Non-pigmented ciliary epithelial cell (primary cell): ENCODE results near the gene CGB2.
"Not testable (repeated sequence)": the region's sequence is repeated elsewhere in the genome, so short reads cannot be mapped to it uniquely, and the experiment has no call there.

Experiments used
- DNase-seq: peaks from one replicate; pipeline ENCODE4 v3.0.0-alpha.2; 2010; ENCODE audit warnings: low read depth

Gene CGB2

DNA sequence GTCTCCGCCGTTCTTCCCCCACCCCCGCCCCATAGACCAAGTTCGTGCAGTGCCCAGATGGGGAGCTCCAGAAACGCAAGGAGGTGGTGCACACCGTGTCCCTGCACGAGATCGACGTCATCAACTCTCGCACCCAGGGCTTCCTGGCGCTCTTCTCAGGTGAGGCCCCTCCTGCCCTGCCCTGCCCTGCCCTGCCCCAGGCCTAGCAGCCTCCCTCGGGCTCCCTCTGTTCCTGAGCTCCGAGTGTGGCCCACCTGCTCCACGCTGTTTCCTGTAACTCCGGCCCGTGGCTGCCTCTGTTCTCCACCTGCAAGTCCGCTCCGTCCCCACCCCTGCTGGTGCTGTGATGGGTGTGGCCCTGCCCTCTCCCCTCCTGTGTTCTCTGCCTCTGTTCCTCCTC, 21.2 kb upstream of the CGB2 start:
- DNase-seq: no peak

DNA sequence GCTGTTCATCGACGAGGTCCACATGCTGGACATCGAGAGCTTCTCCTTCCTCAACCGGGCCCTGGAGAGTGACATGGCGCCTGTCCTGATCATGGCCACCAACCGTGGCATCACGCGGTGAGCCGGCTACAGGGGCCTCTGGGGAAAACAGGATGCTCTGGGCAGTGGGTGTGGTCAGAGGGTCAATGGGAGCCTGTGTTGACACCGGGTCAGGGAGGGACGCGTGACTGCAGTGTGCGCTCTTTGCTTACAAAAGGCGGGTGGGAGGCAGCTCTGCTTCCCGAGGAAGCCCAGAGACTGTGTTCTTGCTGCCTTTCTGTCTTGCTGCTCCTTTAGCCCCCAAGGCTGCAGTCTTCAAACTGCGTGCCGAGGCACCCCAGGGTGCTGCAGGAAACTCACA, 20.5 kb upstream of the CGB2 start:
- DNase-seq: no peak

DNA sequence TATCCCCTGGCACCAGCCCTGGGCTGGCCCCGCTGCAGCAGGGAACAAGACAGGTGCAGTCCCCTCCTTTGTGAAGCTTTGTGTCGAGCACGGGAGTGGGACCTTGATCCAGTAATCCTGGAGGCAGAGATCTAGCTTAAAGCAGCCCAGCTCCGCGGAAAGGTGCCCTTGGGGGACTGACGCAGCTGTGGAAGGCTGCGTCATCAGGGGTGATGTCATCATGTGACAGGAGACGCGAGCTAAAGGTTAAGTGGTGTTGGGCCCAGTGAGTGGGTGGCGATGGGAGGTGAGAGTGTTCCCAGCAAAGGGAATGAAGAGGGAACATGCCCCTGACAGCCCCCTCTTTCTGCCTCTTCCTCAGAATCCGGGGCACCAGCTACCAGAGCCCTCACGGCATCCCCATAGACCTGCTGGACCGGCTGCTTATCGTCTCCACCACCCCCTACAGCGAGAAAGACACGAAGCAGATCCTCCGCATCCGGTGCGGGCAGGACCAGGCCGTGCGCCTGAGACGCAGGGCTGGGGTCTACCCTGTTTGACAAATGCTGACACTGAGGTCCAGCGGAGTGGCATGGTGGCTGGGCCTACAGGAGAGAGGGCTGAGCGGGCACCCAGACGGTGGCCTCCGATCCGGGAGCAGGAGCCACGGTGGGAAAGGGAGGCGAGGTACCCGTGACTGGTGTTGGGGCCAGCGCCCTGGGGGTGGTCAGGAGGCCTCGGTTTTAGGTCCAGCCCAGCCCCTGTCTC, 17.4 kb upstream of the CGB2 start:
- DNase-seq: no peak

DNA sequence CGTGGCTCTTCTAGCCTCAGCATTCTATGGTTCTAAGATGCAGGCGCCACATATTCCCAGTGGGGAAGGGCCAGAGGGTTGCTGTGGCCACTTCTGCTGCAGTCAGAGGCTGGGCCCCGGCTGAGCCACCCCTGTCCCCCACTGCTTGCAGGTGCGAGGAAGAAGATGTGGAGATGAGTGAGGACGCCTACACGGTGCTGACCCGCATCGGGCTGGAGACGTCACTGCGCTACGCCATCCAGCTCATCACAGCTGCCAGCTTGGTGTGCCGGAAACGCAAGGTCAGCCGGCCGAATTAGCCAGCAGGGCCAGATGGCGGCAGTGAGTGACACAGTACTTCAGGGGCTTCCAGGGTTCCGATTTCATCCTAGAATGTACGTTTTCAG, 16.8 kb upstream of the CGB2 start:
- no peak for DNase-seq

- no peak for DNase-seq
Measured at GRCh38 chr19:49016067-49016839, 15.4 kb upstream of the CGB2 start.

- no peak for DNase-seq
Measured at GRCh38 chr19:49017041-49017665, 14.5 kb upstream of the CGB2 start, which contains the start of gene LHB. Gene LHB, minus strand, starts transcription at chr19:49017091. Its CDS starts 10 bp downstream, at chr19:49017081.

GRCh38 chr19:49017666-49018351, 13.9 kb upstream of the CGB2 start:
- DNase-seq: no peak

- not testable (repeated sequence) for DNase-seq
Measured at GRCh38 chr19:49018388-49019241, 13.1 kb upstream of the CGB2 start.

DNA sequence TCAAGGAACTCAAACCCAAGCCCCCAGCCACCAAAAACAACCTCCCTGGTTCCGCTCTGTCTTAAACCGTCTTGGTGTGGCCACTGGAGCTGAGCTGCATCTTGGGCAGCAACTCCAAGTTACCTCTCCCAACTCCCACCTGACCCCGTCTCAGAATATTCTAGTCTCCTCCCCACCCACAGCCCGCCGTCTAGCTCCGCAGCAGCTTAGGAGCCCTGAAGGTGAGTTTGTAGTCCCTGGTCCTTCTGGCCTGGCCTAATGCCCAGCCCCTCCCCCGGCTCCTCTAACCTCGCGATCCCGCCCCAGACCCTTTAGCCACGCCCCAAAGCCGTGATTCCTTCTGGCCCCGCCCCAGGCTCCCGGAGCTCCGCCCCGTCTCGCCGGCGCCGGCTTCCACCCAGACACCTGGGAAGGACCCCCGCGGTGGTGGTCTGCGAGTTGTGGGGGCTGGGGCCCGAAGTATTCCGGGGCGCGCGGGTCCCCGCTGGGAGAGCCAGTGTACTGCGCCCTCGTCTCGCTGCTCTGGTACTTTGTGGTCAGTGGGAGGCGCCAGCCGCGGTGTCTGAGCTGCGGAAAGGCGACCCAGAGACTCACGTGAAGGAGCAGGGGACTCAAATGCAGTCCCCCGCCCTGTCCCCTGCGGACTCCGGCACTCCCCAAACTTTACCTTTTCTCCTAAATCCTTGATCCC, 12.3 kb upstream of the CGB2 start:
- no peak for DNase-seq

GRCh38 chr19:49020342-49020741, 11.3 kb upstream of the CGB2 start:
- DNase-seq: no peak

DNA sequence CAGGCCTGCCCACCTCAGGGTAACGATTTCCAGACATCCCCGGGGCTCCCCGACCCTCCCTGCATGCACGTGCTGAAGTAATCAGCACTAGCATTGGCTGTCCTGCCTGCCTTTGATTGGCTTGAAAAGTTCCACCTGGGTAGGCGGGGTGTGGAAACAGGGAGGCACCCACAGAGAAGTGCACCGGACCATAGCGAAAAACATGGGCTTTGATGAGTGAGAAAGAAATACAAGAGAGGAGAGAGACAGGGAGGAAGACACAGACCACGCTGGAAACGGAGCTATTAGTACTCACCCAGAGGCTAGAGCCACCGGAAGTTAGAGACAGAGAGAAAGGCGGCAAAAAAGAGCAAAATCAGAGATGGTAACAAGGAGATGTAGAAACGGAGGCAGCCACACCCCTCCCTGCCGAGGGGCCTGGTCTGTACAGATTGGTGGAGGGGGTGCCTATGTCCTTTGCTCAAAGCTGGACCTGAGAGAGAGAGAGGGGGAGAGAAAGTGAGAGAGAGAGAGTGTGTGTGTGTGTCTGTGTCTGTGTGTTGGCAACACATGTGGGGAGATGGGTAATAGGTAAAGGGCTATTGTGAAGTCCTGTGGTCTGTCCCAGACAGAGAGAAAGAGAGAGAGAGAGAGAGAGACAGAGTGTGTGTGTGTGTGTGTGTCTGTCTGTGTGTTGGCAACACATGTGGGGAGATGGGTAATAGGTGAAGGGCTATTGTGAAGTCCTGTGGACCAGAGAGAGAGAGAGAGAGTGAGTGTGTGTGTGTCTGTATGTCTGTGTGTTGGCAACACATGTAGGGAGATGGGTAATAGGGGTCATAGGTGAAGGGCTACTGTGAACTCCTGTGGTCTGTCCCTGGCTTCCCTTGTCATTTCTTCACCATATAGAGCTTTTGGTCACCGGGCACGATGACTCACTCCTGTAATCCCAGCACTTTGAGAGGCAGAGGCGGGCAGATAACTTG, 10.5 kb upstream of the CGB2 start:
- DNase-seq: no peak

DNA sequence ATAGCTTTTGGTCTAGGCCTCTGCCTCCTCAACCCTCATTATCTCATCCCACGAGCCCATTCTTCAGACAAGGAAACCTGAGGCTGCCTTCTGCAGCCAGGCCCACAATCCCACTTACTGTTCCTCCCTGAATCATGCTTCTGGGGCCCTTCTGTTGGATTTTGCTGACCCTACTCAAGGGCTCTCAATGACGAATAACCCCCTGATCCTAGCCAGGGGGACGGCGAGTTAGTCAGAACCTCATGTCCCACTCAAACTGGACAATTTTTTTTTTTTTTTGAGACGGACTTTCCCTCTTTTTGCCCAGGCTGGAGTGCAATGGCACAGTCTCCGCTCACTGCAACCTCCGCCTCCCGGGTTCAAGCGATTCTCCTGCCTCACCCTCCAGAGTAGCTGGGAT, 9.6 kb upstream of the CGB2 start:
- DNase-seq: no peak

DNA sequence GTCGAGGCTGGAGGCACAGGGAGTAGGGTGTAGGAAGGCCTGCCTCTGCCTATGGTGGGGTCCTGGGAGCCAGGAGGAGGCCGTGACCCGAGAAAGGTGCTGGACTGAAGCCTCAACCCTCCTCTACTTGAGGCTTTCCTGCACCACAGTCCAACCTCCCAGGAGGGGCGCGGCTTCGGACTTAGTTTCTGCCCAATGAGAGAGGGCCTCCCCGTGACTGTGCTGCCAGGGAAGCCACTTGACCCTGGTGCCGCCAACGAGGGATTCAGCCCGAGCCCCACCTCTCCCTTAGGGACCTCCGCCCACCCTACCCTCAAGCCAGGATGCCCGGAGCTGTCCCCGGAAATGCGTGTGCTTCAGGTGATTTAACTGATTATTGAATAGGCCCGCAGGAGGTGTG, 7.5 kb upstream of the CGB2 start, which contains the start of gene CGB3:
Gene CGB3 (minus strand): TSS at position 101 of the 400 bp plus-strand sequence. CDS start 362 bp downstream, outside the sequence.
- not testable (repeated sequence) for DNase-seq

DNA sequence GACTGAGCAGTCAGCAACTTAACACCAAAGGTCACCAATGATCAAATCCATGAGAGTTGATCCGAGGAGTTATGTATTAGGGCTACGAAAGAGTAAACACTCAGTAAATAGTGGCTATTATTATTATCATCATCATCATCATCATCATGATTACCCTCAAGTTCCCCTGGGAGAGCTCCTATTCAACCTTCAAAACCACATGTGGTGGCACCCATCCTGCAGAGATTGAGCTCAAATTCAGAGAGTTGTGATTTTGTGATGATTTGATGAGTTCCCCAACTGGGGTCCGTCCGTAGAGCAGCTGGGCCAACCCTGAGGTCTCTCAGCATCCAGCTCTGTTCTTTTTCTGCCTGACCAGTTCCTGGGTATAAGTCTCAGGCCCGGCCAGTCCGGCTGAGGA, 6.6 kb upstream of the CGB2 start:
- DNase-seq: not testable (repeated sequence)

GRCh38 chr19:49025599-49025998, 6.1 kb upstream of the CGB2 start:
- not testable (repeated sequence) for DNase-seq

GRCh38 chr19:49028686-49029085, 3.0 kb upstream of the CGB2 start:
- not testable (repeated sequence) for DNase-seq

DNA sequence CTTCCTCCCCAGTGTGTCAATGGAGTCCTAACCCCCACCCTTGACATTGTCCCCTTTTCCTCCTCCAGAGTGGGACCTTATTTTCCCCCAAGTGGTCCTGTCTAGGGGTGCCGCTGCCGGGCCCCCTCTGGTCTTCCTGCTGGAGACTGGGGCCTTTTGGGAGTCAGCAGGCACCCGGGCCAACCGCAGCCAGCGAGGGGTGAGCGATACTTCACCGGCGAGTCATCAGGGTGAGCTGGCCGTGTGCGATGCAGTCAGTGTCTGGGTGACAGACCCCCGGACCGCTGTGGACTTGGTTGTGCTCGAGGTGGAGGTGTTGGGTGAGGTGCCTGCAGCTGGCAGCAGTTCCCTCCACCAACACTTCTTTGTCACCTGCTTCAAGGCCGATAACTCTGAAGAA, 1.9 kb upstream of the CGB2 start:
- DNase-seq: not testable (repeated sequence)

GRCh38 chr19:49030323-49030722, 1.4 kb upstream of the CGB2 start:
- not testable (repeated sequence) for DNase-seq

GRCh38 chr19:49036815-49037214, 5.1 kb downstream of the CGB2 start, which contains the start of gene CGB1:
Gene CGB1, minus strand, starts transcription at chr19:49036895. Its CDS starts 184 bp downstream, at chr19:49036711.
- not testable (repeated sequence) for DNase-seq
